Measurements from ENCODE around the gene ZFP64.

DNA sequence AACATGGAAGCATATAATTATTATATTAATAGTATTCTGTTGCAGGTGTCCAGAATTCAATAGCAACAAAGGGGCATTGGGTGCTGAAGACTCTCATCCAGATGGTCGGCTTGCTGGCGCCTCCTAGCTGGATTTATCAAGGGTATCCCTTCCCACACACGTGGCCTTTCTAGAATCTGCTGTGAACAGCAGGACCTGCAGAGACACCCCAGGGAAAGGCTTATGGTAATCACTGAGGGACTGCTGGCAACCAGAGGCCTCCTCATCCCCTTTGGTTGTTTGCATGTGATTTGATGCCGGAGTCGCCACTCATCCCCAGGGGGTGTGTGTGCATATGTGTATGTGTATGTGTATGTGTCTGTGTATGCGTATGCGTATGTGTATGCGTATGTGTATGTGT is 20.6 kb downstream of the ZFP64 start:
- TF ChIP-seq, protein P1, sequence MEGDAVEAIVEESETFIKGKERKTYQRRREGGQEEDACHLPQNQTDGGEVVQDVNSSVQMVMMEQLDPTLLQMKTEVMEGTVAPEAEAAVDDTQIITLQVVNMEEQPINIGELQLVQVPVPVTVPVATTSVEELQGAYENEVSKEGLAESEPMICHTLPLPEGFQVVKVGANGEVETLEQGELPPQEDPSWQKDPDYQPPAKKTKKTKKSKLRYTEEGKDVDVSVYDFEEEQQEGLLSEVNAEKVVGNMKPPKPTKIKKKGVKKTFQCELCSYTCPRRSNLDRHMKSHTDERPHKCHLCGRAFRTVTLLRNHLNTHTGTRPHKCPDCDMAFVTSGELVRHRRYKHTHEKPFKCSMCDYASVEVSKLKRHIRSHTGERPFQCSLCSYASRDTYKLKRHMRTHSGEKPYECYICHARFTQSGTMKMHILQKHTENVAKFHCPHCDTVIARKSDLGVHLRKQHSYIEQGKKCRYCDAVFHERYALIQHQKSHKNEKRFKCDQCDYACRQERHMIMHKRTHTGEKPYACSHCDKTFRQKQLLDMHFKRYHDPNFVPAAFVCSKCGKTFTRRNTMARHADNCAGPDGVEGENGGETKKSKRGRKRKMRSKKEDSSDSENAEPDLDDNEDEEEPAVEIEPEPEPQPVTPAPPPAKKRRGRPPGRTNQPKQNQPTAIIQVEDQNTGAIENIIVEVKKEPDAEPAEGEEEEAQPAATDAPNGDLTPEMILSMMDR (IDR thresholded peaks at IDR 0.05; ENCODE audit: extremely low read depth in 1 of 2, insufficient read depth in 1 of 2, low read depth in 1 of 2, low read length in 2 of 2), result no peak
- no peak for TF ChIP-seq POLR2A (IDR thresholded peaks at IDR 0.05; ENCODE audit: low read depth, low read length)
- no peak for TF ChIP-seq EZH2 (IDR thresholded peaks at IDR 0.05; ENCODE audit: borderline replicate concordance, low read depth, low read length, severe bottlenecking)
- no peak for TF ChIP-seq JUN (IDR thresholded peaks at IDR 0.05; ENCODE audit: borderline replicate concordance, insufficient read depth, insufficient read length, low read depth)
- no peak for TF ChIP-seq FOS (IDR thresholded peaks at IDR 0.05; ENCODE audit: borderline replicate concordance, insufficient read depth, low read length)
- no peak for TF ChIP-seq POLR2AphosphoS5 (IDR thresholded peaks at IDR 0.05; ENCODE audit: insufficient read depth, low read depth, low read length)
- TF ChIP-seq MYC (IDR thresholded peaks at IDR 0.05; ENCODE audit: low read depth, low read length), result no peak
- TF ChIP-seq, protein P2, sequence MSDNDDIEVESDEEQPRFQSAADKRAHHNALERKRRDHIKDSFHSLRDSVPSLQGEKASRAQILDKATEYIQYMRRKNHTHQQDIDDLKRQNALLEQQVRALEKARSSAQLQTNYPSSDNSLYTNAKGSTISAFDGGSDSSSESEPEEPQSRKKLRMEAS (IDR thresholded peaks at IDR 0.05; ENCODE audit: insufficient read depth, insufficient read length), result no peak
- no peak for TF ChIP-seq GATA2 (IDR thresholded peaks at IDR 0.05; ENCODE audit: insufficient read depth, insufficient read length, low read depth, low read length)
